ENCODE measurements around the gene ZEB2.

ZEB2 gene

GRCh38 chr2:144343145-144343544, 176.8 kb downstream of the ZEB2 start:
- no peak for DNase-seq

GRCh38 chr2:144341538-144341937, 178.4 kb downstream of the ZEB2 start:
- DNase-seq = no peak

GRCh38 chr2:144339048-144339447, 180.9 kb downstream of the ZEB2 start:
- DNase-seq = no peak

- DNase-seq = no peak
These were observed 185.4 kb downstream of the ZEB2 start for GRCh38 chr2:144334551-144334950.
